ENCODE measurements around the gene MSANTD1. TPM values are rescaled to one million over a fixed set of nuclear protein-coding genes. Genes with fewer than 3 reads are reported as not detected.

The MSANTD1 gene
- total and polyA plus RNA-seq, 2 donors (not counting 1 experiment from before 2014, with no cell fraction given), result 0.78 to 5.5 TPM

DNA sequence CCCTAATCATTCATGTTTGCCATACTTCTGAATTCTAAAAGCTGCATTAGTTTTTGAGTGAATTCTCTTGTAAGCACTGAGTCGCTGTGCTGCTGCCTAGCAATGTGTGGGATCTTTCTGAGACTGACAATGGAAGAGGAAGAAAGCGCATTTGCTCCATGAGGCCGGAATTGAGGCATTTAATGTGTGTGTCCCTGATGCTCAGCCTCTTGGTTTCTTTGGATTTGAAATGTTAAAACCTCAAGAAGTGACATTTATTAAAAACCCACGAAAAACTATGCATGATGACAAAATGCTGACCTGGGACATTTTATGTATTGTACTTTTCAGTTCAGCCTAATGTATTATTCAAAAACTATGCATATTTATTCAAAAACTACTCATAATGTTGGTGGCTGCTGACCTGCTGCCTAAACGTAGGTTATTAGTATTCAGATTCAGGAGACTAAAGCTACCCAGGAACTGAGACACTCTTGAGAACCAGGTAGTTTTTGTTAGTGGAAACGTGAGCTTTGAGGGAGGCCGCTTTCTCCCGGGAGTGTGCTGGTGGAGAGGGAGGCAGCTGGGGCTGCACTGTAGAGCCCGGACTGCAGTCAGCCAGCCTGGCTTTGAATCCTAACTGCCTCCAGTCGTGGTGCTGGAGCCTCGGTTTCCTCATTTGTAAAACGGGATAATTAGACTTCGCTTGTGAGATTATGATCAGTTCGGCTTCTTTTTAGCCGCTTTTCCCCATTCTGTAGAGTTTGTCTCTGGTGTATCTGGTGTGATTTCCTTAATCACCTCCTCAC is 55.2 kb downstream of the MSANTD1 start:
- H3K9ac ChIP-seq (ENCODE audit: low read length), result no peak overlapping the region
- H3K4me1 Mint-ChIP-seq, result peaks cover 46% of the 10 kb centered on the region
- H3K79me2 ChIP-seq (ENCODE audit: control insufficient read depth, insufficient read depth, low read length), result peaks cover 10% of the 10 kb centered on the region
- 94% methylated on average over 11 of the region's 15 CpGs for WGBS (ENCODE audit: insufficient coverage)
- DNase-seq (no peak), ATAC-seq (ENCODE audit: low read depth) (no peak)
- H3K36me3 ChIP-seq (replicated peaks in 1 of 2; ENCODE audit: control extremely low read depth in 1 of 2, control insufficient read depth in 1 of 2, extremely low read depth in 1 of 2, insufficient read depth in 2 of 2, low read length in 1 of 2), result no peaks in the 10 kb centered on the region
- no peak overlapping the region for H3K27ac ChIP-seq (ENCODE audit: low read length in 2 of 2)
- peaks cover 27 to 39% of the 10 kb centered on the region in 2 donors for H3K4me1 ChIP-seq (ENCODE audit: control insufficient read depth in 2 of 2, insufficient read depth in 2 of 2, low read length in 2 of 2)
- no peak overlapping the region for H3K27ac Mint-ChIP-seq
- H3K4me3 ChIP-seq (ENCODE audit: control extremely low read depth in 1 of 5, extremely low read depth in 1 of 5, insufficient read depth in 1 of 5, low read depth in 2 of 5, low read length in 4 of 5), result no peak overlapping the region
- no peaks in the 10 kb centered on the region for H3K27me3 Mint-ChIP-seq
- TF ChIP-seq, protein P1, sequence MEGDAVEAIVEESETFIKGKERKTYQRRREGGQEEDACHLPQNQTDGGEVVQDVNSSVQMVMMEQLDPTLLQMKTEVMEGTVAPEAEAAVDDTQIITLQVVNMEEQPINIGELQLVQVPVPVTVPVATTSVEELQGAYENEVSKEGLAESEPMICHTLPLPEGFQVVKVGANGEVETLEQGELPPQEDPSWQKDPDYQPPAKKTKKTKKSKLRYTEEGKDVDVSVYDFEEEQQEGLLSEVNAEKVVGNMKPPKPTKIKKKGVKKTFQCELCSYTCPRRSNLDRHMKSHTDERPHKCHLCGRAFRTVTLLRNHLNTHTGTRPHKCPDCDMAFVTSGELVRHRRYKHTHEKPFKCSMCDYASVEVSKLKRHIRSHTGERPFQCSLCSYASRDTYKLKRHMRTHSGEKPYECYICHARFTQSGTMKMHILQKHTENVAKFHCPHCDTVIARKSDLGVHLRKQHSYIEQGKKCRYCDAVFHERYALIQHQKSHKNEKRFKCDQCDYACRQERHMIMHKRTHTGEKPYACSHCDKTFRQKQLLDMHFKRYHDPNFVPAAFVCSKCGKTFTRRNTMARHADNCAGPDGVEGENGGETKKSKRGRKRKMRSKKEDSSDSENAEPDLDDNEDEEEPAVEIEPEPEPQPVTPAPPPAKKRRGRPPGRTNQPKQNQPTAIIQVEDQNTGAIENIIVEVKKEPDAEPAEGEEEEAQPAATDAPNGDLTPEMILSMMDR (IDR thresholded peaks at IDR 0.05), result no peak
- no peak for TF ChIP-seq EZH2 (IDR thresholded peaks at IDR 0.05; ENCODE audit: borderline replicate concordance, insufficient read depth, low read depth, low read length, poor library complexity, severe bottlenecking)
- no peak overlapping the region for H2AFZ ChIP-seq (ENCODE audit: insufficient read depth, low read depth, low read length, poor library complexity, severe bottlenecking)
- CTCF ChIA-PET, result no interaction called here
- no peaks in the 10 kb centered on the region for H3K27me3 ChIP-seq (replicated peaks in 1 of 4; ENCODE audit: control extremely low read depth in 1 of 4, control insufficient read depth in 3 of 4, insufficient read depth in 4 of 4, low read length in 3 of 4)
- intact Hi-C loops (cut with micrococcal nuclease), result loop anchor here (5.0 kb wide), 1 partner anchor 178 kb away; no protein-coding TSS in a partner anchor
- no peak overlapping the region for H3K4me3 Mint-ChIP-seq
- H3K4me2 ChIP-seq (replicated peaks; ENCODE audit: low read depth, low read length, poor library complexity, severe bottlenecking), result no peak overlapping the region
- H3K9me3 ChIP-seq (ENCODE audit: control extremely low read depth in 1 of 3, control insufficient read depth in 2 of 3, insufficient read depth in 1 of 3, low read length in 2 of 3), result peaks cover 0 to 4% (median 0%) of the 10 kb centered on the region in 3 donors
- H3K9me3 Mint-ChIP-seq (ENCODE audit: insufficient read depth), result no peaks in the 10 kb centered on the region
- H4K20me1 ChIP-seq (ENCODE audit: control insufficient read depth, insufficient read depth, low read length, poor library complexity, severe bottlenecking), result no peaks in the 10 kb centered on the region
- POLR2A ChIA-PET, result no interaction called here

Data from B cell (primary cell).